Muscle of leg (tissue), 11 donors: ENCODE results near the gene ACBD3. TPM values are rescaled to one million over a fixed set of nuclear protein-coding genes. Genes with fewer than 3 reads are reported as not detected.
"Not testable (repeated sequence)": the region's sequence is repeated elsewhere in the genome, so short reads cannot be mapped to it uniquely, and the experiment has no call there.

ENCODE experiments used
- DNase-seq: peaks from one replicate; pipeline ENCODE4 v3.0.0; 2013
- H3K27ac ChIP-seq: one replicate; pipeline ENCODE4 v1.5.1; 2013; ENCODE audit warnings: mild to moderate bottlenecking, low read length, control low read depth
- H3K27me3 ChIP-seq: one replicate; pipeline ENCODE4 v1.6.1; 2013; ENCODE audit warnings: low read length; ENCODE audit not compliant: control insufficient read depth, insufficient read depth
- H3K36me3 ChIP-seq: one replicate; pipeline ENCODE4 v1.6.1; 2013; ENCODE audit warnings: low read length; ENCODE audit not compliant: control insufficient read depth, insufficient read depth
- H3K4me1 ChIP-seq: one replicate; pipeline ENCODE4 v1.6.1; 2013; ENCODE audit warnings: low read length; ENCODE audit not compliant: control insufficient read depth, insufficient read depth
- H3K4me3 ChIP-seq: one replicate; pipeline ENCODE4 v1.5.1; 2013; ENCODE audit warnings: low read length, control low read depth
- H3K9me3 ChIP-seq: replicated peaks from 2 replicates; pipeline ENCODE4 v1.6.1; 2013; ENCODE audit warnings: low read depth, low read length; ENCODE audit not compliant: control insufficient read depth
- WGBS: methylation state at CpG from one replicate; pipeline ENCODE4 v1.1.5; 2013; ENCODE audit warnings: missing lambda C conversion rate; ENCODE audit not compliant: insufficient coverage; 5-methylcytosine and 5-hydroxymethylcytosine counted together
- polyA plus RNA-seq, 8 donors: library from polyadenylated mRNA; unstranded; fragments of 120-200 nt; gene quantifications; one replicate each; pipeline versions ENCODE4 v1.2.1 to v1.2.3, GENCODE V29; 2013; ENCODE audit warnings: inconsistent platforms in 1 of 8, low replicate concordance in 1 of 8; ENCODE audit not compliant: insufficient read length in 8 of 8, insufficient read depth in 1 of 8
- total RNA-seq: library from RNA; stranded (reverse); fragments of 120-200 nt; gene quantifications from one replicate; pipeline ENCODE4 v1.2.4, GENCODE V29; 2013

ACBD3 gene
- total and polyA plus RNA-seq, 9 donors: 32.8 to 66.6 (median 58.5) TPM

- Histone ChIP-seq H3K27me3 (no peaks in the 10 kb centered on the region), H3K9me3 (no peaks in the 10 kb centered on the region), H3K27ac (no peak overlapping the region), H3K4me1 (no peaks in the 10 kb centered on the region), H3K36me3 (no peaks in the 10 kb centered on the region), H3K4me3 (no peak overlapping the region)
- no CpG with 5 or more reads among the region's 1 CpG for WGBS
- no peak for DNase-seq
These were observed 16.7 kb upstream of the ACBD3 start for GRCh38 chr1:226203240-226203639.

- H3K4me3 ChIP-seq, H3K9me3 ChIP-seq, H3K27ac ChIP-seq, H3K36me3 ChIP-seq, H3K27me3 ChIP-seq, DNase-seq, H3K4me1 ChIP-seq: not testable (repeated sequence)
- WGBS: 100% methylated on average over 1 of the region's 6 CpGs
These were observed 16.1 kb upstream of the ACBD3 start for GRCh38 chr1:226202666-226203065.

- WGBS: 100% methylated on average over 1 of the region's 3 CpGs
These were observed 15.7 kb upstream of the ACBD3 start for GRCh38 chr1:226202246-226202645.

GRCh38 chr1:226201029-226201593, 14.6 kb upstream of the ACBD3 start:
- no peak for DNase-seq
- no peak overlapping the region for H3K4me3 ChIP-seq
- WGBS: no CpG with 5 or more reads among the region's 5 CpGs
- H3K36me3 ChIP-seq: no peaks in the 10 kb centered on the region
- no peaks in the 10 kb centered on the region for H3K9me3 ChIP-seq
- H3K4me1 ChIP-seq: no peaks in the 10 kb centered on the region
- H3K27ac ChIP-seq: no peak overlapping the region
- H3K27me3 ChIP-seq: no peaks in the 10 kb centered on the region

More at GRCh38 chr1:226202246-226202645, 15.7 kb upstream of the ACBD3 start:
- no peaks in the 10 kb centered on the region for H3K27me3 ChIP-seq
- no peaks in the 10 kb centered on the region for H3K9me3 ChIP-seq
- DNase-seq: no peak
- H3K27ac ChIP-seq: no peak overlapping the region
- no peaks in the 10 kb centered on the region for H3K4me1 ChIP-seq
- no peak overlapping the region for H3K4me3 ChIP-seq
- H3K36me3 ChIP-seq: no peaks in the 10 kb centered on the region

- WGBS: 90% methylated on average over 1 of the region's 2 CpGs
- Histone ChIP-seq H3K27ac (no peak overlapping the region), H3K27me3 (no peaks in the 10 kb centered on the region), H3K9me3 (no peaks in the 10 kb centered on the region), H3K4me1 (no peaks in the 10 kb centered on the region), H3K36me3 (no peaks in the 10 kb centered on the region), H3K4me3 (no peak overlapping the region)
- no peak for DNase-seq
These were observed 13.4 kb upstream of the ACBD3 start for GRCh38 chr1:226199971-226200370.

GRCh38 chr1:226195144-226195543, 8.6 kb upstream of the ACBD3 start:
- WGBS: 92% methylated on average over 1 of the region's 1 CpG
- DNase-seq: no peak

GRCh38 chr1:226187380-226187779, 839 bp upstream of the ACBD3 start:
- no CpG with 5 or more reads among the region's 7 CpGs for WGBS
- no peak for DNase-seq
- no peaks in the 10 kb centered on the region for H3K9me3 ChIP-seq
- no peak overlapping the region for H3K27ac ChIP-seq
- H3K36me3 ChIP-seq: no peaks in the 10 kb centered on the region
- peak overlapping the region; percentile 93 for H3K4me3 ChIP-seq
- H3K4me1 ChIP-seq: peaks cover 8% of the 10 kb centered on the region
- H3K27me3 ChIP-seq: no peaks in the 10 kb centered on the region

More at GRCh38 chr1:226195144-226195543, 8.6 kb upstream of the ACBD3 start:
- Histone ChIP-seq H3K27ac (no peak overlapping the region), H3K4me1 (no peaks in the 10 kb centered on the region), H3K27me3 (no peaks in the 10 kb centered on the region), H3K4me3 (no peak overlapping the region), H3K36me3 (no peaks in the 10 kb centered on the region), H3K9me3 (no peaks in the 10 kb centered on the region)

- H3K4me3 ChIP-seq: peak overlapping the region; percentile 93
- peak overlapping the region; percentile 93 for H3K27ac ChIP-seq
- no peaks in the 10 kb centered on the region for H3K36me3 ChIP-seq
- no peaks in the 10 kb centered on the region for H3K9me3 ChIP-seq
- no peaks in the 10 kb centered on the region for H3K27me3 ChIP-seq
- 30% methylated on average over 2 of the region's 10 CpGs for WGBS
- peaks cover 10% of the 10 kb centered on the region for H3K4me1 ChIP-seq
- DNase-seq: no peak
These were observed 430 bp upstream of the ACBD3 start for GRCh38 chr1:226187019-226187322.

GRCh38 chr1:226185141-226186036, 1.2 kb downstream of the ACBD3 start:
- no peaks in the 10 kb centered on the region for H3K27me3 ChIP-seq
- DNase-seq: peak; percentile 35
- no peaks in the 10 kb centered on the region for H3K36me3 ChIP-seq
- WGBS: 24% methylated on average over 3 of the region's 14 CpGs
- peak overlapping the region; percentile 90 for H3K27ac ChIP-seq
- H3K9me3 ChIP-seq: no peaks in the 10 kb centered on the region
- peaks cover 13% of the 10 kb centered on the region for H3K4me1 ChIP-seq
- peak overlapping the region; percentile 93 for H3K4me3 ChIP-seq

GRCh38 chr1:226181996-226182714, 4.4 kb downstream of the ACBD3 start:
- DNase-seq: peak; percentile 61
- H3K9me3 ChIP-seq: no peaks in the 10 kb centered on the region
- peaks cover 13% of the 10 kb centered on the region for H3K4me1 ChIP-seq

More at GRCh38 chr1:226181996-226182714, 4.4 kb downstream of the ACBD3 start:
- WGBS: 76% methylated on average over 4 of the region's 14 CpGs
- peak overlapping the region; percentile 25 for H3K27ac ChIP-seq
- H3K36me3 ChIP-seq: peaks cover 7% of the 10 kb centered on the region
- H3K27me3 ChIP-seq: no peaks in the 10 kb centered on the region
- H3K4me3 ChIP-seq: no peak overlapping the region
